22Rv1 (cell line): ENCODE measurements around the gene CMSS1.

ENCODE experiments used
- H3K27ac ChIP-seq: fragments of 450-650 bp; 2 replicates; pipeline ENCODE4 v1.5.1; 2017
- CTCF ChIP-seq: fragments of 450-650 bp; IDR thresholded peaks from 2 replicates; pipeline ENCODE4 v1.5.1; 2017; ENCODE audit warnings: mild to moderate bottlenecking
- ZFX ChIP-seq: fragments of 450-650 bp; IDR thresholded peaks from 2 replicates; pipeline ENCODE4 v1.6.1; 2017; ENCODE audit warnings: antibody characterized with exemption, borderline replicate concordance

Gene CMSS1

GRCh38 chr3:100155590-100155989, 337.9 kb downstream of the CMSS1 start:
- no peak overlapping the region for H3K27ac ChIP-seq
- TF ChIP-seq CTCF (no peak), ZFX (no peak)

GRCh38 chr3:100157685-100158084, 340.0 kb downstream of the CMSS1 start:
- TF ChIP-seq ZFX: no peak
- TF ChIP-seq CTCF: no peak
- H3K27ac ChIP-seq: no peak overlapping the region

GRCh38 chr3:100158918-100159330, 341.3 kb downstream of the CMSS1 start:
- no peak overlapping the region for H3K27ac ChIP-seq
- TF ChIP-seq CTCF (no peak), ZFX (no peak)

- TF ChIP-seq CTCF (no peak), ZFX (no peak)
- no peak overlapping the region for H3K27ac ChIP-seq
Measured at GRCh38 chr3:100159331-100160153, 341.9 kb downstream of the CMSS1 start.

- H3K27ac ChIP-seq: no peak overlapping the region
- TF ChIP-seq CTCF: no peak
- TF ChIP-seq ZFX: no peak
Measured at GRCh38 chr3:100160521-100160920, 342.9 kb downstream of the CMSS1 start.

DNA sequence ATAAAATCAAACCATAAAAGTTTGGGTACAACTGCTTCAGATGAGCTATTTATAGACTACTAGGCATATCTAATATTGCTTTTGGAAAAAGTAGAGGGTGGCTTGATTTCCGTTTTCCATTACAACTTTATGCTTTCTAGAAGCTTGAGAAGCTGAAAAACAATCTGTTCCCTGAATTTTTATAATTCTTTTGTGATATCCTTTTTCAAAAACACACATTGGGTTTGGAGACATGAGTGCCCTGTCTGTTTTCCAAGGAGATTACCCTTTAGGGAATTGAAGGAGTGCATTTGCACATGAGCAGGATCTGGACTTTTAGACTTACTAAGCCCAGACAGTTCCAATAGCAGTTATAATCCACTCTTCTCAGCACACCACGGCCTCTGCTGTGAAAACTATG, 346.1 kb downstream of the CMSS1 start:
- no peak overlapping the region for H3K27ac ChIP-seq
- TF ChIP-seq CTCF (no peak), ZFX (no peak)

GRCh38 chr3:100164743-100165142, 347.1 kb downstream of the CMSS1 start:
- TF ChIP-seq ZFX: no peak
- no peak for TF ChIP-seq CTCF
- H3K27ac ChIP-seq: no peak overlapping the region
